ENCODE results near the gene RASSF8. TPM values are rescaled to one million over a fixed set of nuclear protein-coding genes. Genes with fewer than 3 reads are reported as not detected.

The RASSF8 gene
- polyA plus RNA-seq, 4 donors, result 61.5 to 88.3 (median 64.1) TPM

GRCh38 chr12:25960961-25961360 is 2.5 kb downstream of the RASSF8 start:
- no peak for DNase-seq (ENCODE audit: low read depth in 4 of 4, low spot score in 2 of 4)

- no peak for DNase-seq (ENCODE audit: low read depth in 4 of 4, low spot score in 2 of 4)
These were observed 4.5 kb downstream of the RASSF8 start for GRCh38 chr12:25962932-25963525.

- DNase-seq (ENCODE audit: low read depth in 4 of 4, low spot score in 2 of 4), result no peak
These were observed 7.2 kb downstream of the RASSF8 start for GRCh38 chr12:25965682-25966081.

GRCh38 chr12:25970082-25970481 is 11.6 kb downstream of the RASSF8 start:
- DNase-seq (ENCODE audit: low read depth in 4 of 4, low spot score in 2 of 4), result no peak

GRCh38 chr12:25970916-25971653 is 12.6 kb downstream of the RASSF8 start:
- DNase-seq (ENCODE audit: low read depth in 4 of 4, low spot score in 2 of 4), result no peak

GRCh38 chr12:25971654-25972041 is 13.2 kb downstream of the RASSF8 start:
- DNase-seq (ENCODE audit: low read depth in 4 of 4, low spot score in 2 of 4), result no peak

- DNase-seq (ENCODE audit: low read depth in 4 of 4, low spot score in 2 of 4), result no peak
These were observed 14.3 kb downstream of the RASSF8 start for GRCh38 chr12:25972783-25973182.

GRCh38 chr12:25975179-25975578 is 16.7 kb downstream of the RASSF8 start:
- no peak for DNase-seq (ENCODE audit: low read depth in 4 of 4, low spot score in 2 of 4)

GRCh38 chr12:25975682-25976081 is 17.2 kb downstream of the RASSF8 start:
- no peak for DNase-seq (ENCODE audit: low read depth in 4 of 4, low spot score in 2 of 4)

- DNase-seq (ENCODE audit: low read depth in 4 of 4, low spot score in 2 of 4), result no peak
These were observed 17.8 kb downstream of the RASSF8 start for GRCh38 chr12:25976289-25976688.

- DNase-seq (ENCODE audit: low read depth in 4 of 4, low spot score in 2 of 4), result no peak
These were observed 18.6 kb downstream of the RASSF8 start for GRCh38 chr12:25977047-25977446.

- no peak for DNase-seq (ENCODE audit: low read depth in 4 of 4, low spot score in 2 of 4)
These were observed 20.6 kb downstream of the RASSF8 start for GRCh38 chr12:25979059-25979458.

GRCh38 chr12:25979563-25979962 is 21.1 kb downstream of the RASSF8 start:
- no peak for DNase-seq (ENCODE audit: low read depth in 4 of 4, low spot score in 2 of 4)

- no peak for DNase-seq (ENCODE audit: low read depth in 4 of 4, low spot score in 2 of 4)
These were observed 21.6 kb downstream of the RASSF8 start for GRCh38 chr12:25980035-25980434.

GRCh38 chr12:25981597-25981996 is 23.1 kb downstream of the RASSF8 start:
- DNase-seq (ENCODE audit: low read depth in 4 of 4, low spot score in 2 of 4), result no peak

GRCh38 chr12:25982416-25982815 is 23.9 kb downstream of the RASSF8 start:
- no peak for DNase-seq (ENCODE audit: low read depth in 4 of 4, low spot score in 2 of 4)

- DNase-seq (ENCODE audit: low read depth in 4 of 4, low spot score in 2 of 4), result no peak
These were observed 25.1 kb downstream of the RASSF8 start for GRCh38 chr12:25983625-25984024.

- DNase-seq (ENCODE audit: low read depth in 4 of 4, low spot score in 2 of 4), result no peak
These were observed 26.3 kb downstream of the RASSF8 start for GRCh38 chr12:25984759-25985158.

- no peak for DNase-seq (ENCODE audit: low read depth in 4 of 4, low spot score in 2 of 4)
These were observed 27.1 kb downstream of the RASSF8 start for GRCh38 chr12:25985316-25986175.

- DNase-seq (ENCODE audit: low read depth in 4 of 4, low spot score in 2 of 4), result no peak
These were observed 27.7 kb downstream of the RASSF8 start for GRCh38 chr12:25986180-25986579.

GRCh38 chr12:25988505-25988904 is 30.0 kb downstream of the RASSF8 start:
- no peak for DNase-seq (ENCODE audit: low read depth in 4 of 4, low spot score in 2 of 4)

GRCh38 chr12:25990495-25990894 is 32.0 kb downstream of the RASSF8 start:
- no peak for DNase-seq (ENCODE audit: low read depth in 4 of 4, low spot score in 2 of 4)

All from left renal cortex interstitium (tissue), 4 donors.